ENCODE measurements around the gene KLF1. TPM values are rescaled to one million over a fixed set of nuclear protein-coding genes. Genes with fewer than 3 reads are reported as not detected.
A peak's percentile ranks its signal among the peaks of the same experiment; 100 is the strongest.

The KLF1 gene
- total and polyA plus RNA-seq, 2 of the 13 experiments (the other 11 are each of a cell fraction or from before 2014, with no cell fraction given) = not detected

- no peak for TF ChIP-seq FOXA1 (IDR thresholded peaks at IDR 0.05)
- no peak for TF ChIP-seq FOXA1 (CRISPR knock-in tag; IDR thresholded peaks at IDR 0.05)
- no peak for TF ChIP-seq SRSF4 (IDR thresholded peaks at IDR 0.05; ENCODE audit: low read depth, low read length, poor library complexity, severe bottlenecking)
- peak; percentile 17; the same call in 1 of the 2 replicates for TF ChIP-seq THAP11 (CRISPR knock-in tag; IDR thresholded peaks at IDR 0.05)
- no peak for TF ChIP-seq ZXDC (CRISPR knock-in tag; IDR thresholded peaks at IDR 0.05)
- peak; percentile 67 for TF ChIP-seq GMEB1 (CRISPR knock-in tag; IDR thresholded peaks at IDR 0.05; ENCODE audit: borderline replicate concordance)
- TF ChIP-seq ARNT (IDR thresholded peaks at IDR 0.05) = no peak
- no peak for TF ChIP-seq ZMYM2 (CRISPR knock-in tag; IDR thresholded peaks at IDR 0.05)
- TF ChIP-seq PPARG (CRISPR knock-in tag; conservative IDR thresholded peaks at IDR 0.05) = no peak
- TF ChIP-seq FUBP1 (CRISPR knock-in tag; IDR thresholded peaks at IDR 0.05; ENCODE audit: borderline replicate concordance) = no peak
- TF ChIP-seq ZNF883 (CRISPR knock-in tag; IDR thresholded peaks at IDR 0.05; ENCODE audit: not compliant biosample characterization) = no peak
- TF ChIP-seq RBM22 (optimal IDR thresholded peaks at IDR 0.05; ENCODE audit: low read length) = no peak
- no peak for TF ChIP-seq TEAD2 (CRISPR knock-in tag; IDR thresholded peaks at IDR 0.05)
- TF ChIP-seq NCOR1 (IDR thresholded peaks at IDR 0.05; ENCODE audit: borderline replicate concordance, low read length) = no peak
- TF ChIP-seq WIZ (CRISPR knock-in tag; IDR thresholded peaks at IDR 0.05) = no peak
Observed at GRCh38 chr19:12884926-12885748, 1.9 kb downstream of the KLF1 start (continued).
